A673 (cell line): ENCODE results near the gene CDC6. TPM values are rescaled to one million over a fixed set of nuclear protein-coding genes. Genes with fewer than 3 reads are reported as not detected.

Experiments used
- BruUV-seq: library from RNA; stranded (reverse); fragments of 400-500 nt; replicated peaks from 2 replicates; lab custom pipeline; 2021; lab: Mats Ljungman, UMichigan
- CTCF ChIA-PET: fragments of 300-600 bp; sonication (Branson Sonifier 250); formaldehyde crosslinking; loops from one replicate; lab custom pipeline; 2022; ENCODE audit warnings: antibody characterized with exemption; lab: Charles Lee
- POLR2A ChIA-PET: fragments of 300-600 bp; sonication (Branson Sonifier 250); formaldehyde crosslinking; loops from one replicate; lab custom pipeline; 2022; ENCODE audit warnings: antibody characterized with exemption; ENCODE audit not compliant: low non-redundant PET; lab: Charles Lee
- DNase-seq: peaks from one replicate; pipeline ENCODE4 v3.0.0-alpha.2; 2015; ENCODE audit warnings: low spot score
- H3K27ac ChIP-seq: fragments of 200-600 bp; sonication (generic); 2 replicates; pipeline ENCODE4 v1.5.1; 2016; ENCODE audit warnings: mixed run types, low read depth, mild to moderate bottlenecking, mixed read lengths, antibody characterized with exemption, low read length; ENCODE audit not compliant: poor library complexity, severe bottlenecking
- H3K27me3 ChIP-seq: fragments of 200-600 bp; sonication (generic); replicated peaks from 2 replicates; pipeline ENCODE4 v1.6.1; 2017; ENCODE audit warnings: mixed run types, low read depth, mild to moderate bottlenecking, mixed read lengths, antibody characterized with exemption, low read length; ENCODE audit not compliant: insufficient read depth, poor library complexity
- H3K36me3 ChIP-seq: fragments of 200-600 bp; sonication (generic); 2 replicates; pipeline ENCODE4 v1.6.1; 2016; ENCODE audit warnings: mixed run types, mild to moderate bottlenecking, mixed read lengths, antibody characterized with exemption, low read length; ENCODE audit not compliant: insufficient read depth, poor library complexity, severe bottlenecking
- H3K4me1 ChIP-seq: fragments of 200-600 bp; sonication (generic); 2 replicates; pipeline ENCODE4 v1.6.1; 2017; ENCODE audit warnings: mixed run types, mild to moderate bottlenecking, mixed read lengths, antibody characterized with exemption, low read length; ENCODE audit not compliant: insufficient read depth, poor library complexity, severe bottlenecking
- H3K4me3 ChIP-seq: fragments of 200-600 bp; sonication (generic); 2 replicates; pipeline ENCODE4 v1.5.1; 2016; ENCODE audit warnings: low read depth, mixed run types, mild to moderate bottlenecking, mixed read lengths, low read length; ENCODE audit not compliant: poor library complexity, severe bottlenecking
- H3K9me3 ChIP-seq: fragments of 200-600 bp; sonication (generic); 2 replicates; pipeline ENCODE4 v1.6.1; 2016; ENCODE audit warnings: mixed run types, low read depth, mild to moderate bottlenecking, mixed read lengths, antibody characterized with exemption, low read length; ENCODE audit not compliant: poor library complexity, severe bottlenecking
- EZH2 ChIP-seq: fragments of 200-600 bp; sonication (generic); IDR thresholded peaks from 2 replicates; pipeline ENCODE4 v1.6.1; 2017; ENCODE audit warnings: borderline replicate concordance, low read depth, mild to moderate bottlenecking, mixed read lengths, antibody characterized with exemption, low read length; ENCODE audit not compliant: poor library complexity, severe bottlenecking
- intact Hi-C: fragments of 100-400 bp; cut with micrococcal nuclease; formaldehyde crosslinking; loops from one replicate; pipeline ENCODE4 v1.10.0; 2022; ENCODE audit not compliant: unreplicated experiment
- total RNA-seq: library from RNA; stranded (reverse); gene quantifications from 2 replicates; pipeline ENCODE4 v1.2.3, GENCODE V29; 2021
- TF ChIP-seq, protein P1 (sequence below): fragments of 300-800, 200-600 bp; sonication (generic); conservative IDR thresholded peaks from 2 replicates; pipeline ENCODE4 v1.5.1; 2017; ENCODE audit warnings: low read depth, mild to moderate bottlenecking, antibody characterized with exemption, low read length, moderate library complexity, mixed read lengths

The CDC6 gene
- total RNA-seq, 1 experiment from 2014 or later: 85.7 TPM

DNA sequence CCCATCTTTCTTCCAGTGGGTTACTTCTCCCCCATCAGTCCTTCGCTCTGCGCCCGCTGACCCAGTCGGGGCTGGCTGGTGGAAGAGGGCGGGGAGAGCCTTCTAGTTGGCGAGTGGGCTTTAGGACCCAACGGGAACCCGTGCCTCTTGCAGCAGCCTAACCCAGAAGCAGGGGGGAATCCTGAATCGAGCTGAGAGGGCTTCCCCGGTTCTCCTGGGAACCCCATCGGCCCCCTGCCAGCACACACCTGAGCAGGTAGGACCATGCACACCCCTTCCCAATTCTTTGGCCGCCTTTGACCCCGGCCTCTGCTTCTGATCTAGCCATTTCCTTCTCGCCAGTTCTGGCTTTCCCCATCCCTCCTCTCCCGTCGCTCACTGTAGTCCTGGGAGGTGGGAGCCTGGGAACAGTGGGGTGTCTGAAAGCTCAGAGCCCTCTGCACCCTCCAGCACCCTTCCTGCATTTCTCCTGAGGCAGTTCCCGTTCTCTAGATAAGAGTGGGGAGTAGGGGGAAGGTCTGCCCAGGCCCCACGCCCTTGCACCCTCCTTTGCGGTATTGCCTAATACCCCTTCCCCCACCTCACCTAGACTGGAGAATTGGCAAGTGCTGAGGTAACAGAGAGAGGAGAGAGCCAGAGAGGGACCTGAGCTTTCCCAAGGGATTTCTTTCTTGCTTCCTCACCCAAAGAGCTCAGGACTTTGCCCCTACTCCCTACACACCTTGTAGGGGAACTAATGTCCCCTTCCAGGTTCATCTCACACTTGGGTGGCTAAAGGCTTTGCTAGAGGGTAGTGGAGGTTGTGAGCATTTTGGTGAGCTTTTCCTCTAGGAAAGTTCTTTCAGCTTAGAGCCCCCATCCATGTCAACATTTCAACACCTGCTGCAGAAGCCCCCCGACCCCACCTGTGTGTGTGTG, 21.6 kb downstream of the CDC6 start, which contains the start of gene RARA:
Gene RARA (plus strand): TSS at position 150 of the 918 bp plus-strand sequence. CDS start 22,039 bp downstream, outside the sequence.
- peak within 1 kb of the TSS; percentile 50 for H3K4me3 ChIP-seq
- ChIA-PET POLR2A (no interaction called here), CTCF (no interaction called here)
- H3K9me3 ChIP-seq: no peaks in the 10 kb centered on the region
- TF ChIP-seq, protein P1, sequence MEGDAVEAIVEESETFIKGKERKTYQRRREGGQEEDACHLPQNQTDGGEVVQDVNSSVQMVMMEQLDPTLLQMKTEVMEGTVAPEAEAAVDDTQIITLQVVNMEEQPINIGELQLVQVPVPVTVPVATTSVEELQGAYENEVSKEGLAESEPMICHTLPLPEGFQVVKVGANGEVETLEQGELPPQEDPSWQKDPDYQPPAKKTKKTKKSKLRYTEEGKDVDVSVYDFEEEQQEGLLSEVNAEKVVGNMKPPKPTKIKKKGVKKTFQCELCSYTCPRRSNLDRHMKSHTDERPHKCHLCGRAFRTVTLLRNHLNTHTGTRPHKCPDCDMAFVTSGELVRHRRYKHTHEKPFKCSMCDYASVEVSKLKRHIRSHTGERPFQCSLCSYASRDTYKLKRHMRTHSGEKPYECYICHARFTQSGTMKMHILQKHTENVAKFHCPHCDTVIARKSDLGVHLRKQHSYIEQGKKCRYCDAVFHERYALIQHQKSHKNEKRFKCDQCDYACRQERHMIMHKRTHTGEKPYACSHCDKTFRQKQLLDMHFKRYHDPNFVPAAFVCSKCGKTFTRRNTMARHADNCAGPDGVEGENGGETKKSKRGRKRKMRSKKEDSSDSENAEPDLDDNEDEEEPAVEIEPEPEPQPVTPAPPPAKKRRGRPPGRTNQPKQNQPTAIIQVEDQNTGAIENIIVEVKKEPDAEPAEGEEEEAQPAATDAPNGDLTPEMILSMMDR: no peak
- TF ChIP-seq EZH2: no peak
- peak within 1 kb of the TSS; percentile 89 for H3K27ac ChIP-seq
- no peak for DNase-seq
- intact Hi-C loops: loop anchor here (10.0 kb wide), 1 partner anchor 106 kb away; the partner anchor contains the start of gene TOP2A
- BruUV-seq: no TSS peak
- no peaks in the 10 kb centered on the region for H3K36me3 ChIP-seq
- H3K4me1 ChIP-seq: peaks cover 67% of the 10 kb centered on the region
- no peaks in the 10 kb centered on the region for H3K27me3 ChIP-seq

DNA sequence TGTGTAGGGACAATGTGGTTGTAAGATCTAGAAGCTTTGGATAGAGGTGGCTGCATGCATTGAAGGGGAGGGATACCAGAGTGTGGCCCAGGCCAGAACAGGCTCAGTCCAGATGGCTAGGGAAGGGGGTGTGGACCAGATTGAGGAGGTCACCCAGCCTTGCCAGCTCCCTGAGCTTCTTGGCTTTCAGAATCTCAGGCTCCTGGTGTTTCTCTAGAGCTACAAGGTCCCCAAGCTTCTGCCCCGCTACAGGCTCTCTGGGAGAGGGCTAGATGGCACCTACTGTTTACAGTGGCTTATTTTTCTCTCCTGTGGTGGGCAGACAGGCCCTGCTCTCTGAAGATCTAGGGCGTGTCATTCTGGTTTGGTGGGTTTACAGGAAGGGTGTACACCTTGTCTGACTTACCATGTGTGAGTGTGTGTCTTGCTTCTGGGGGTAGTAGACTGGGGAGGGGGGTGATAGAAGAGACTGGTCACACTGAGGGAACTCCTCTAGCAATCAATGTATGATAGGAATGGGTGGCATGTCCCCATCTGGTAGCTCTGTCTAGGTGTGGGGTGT, 22.4 kb downstream of the CDC6 start:
- TF ChIP-seq EZH2: no peak
- TF ChIP-seq, protein P1: no peak
- Histone ChIP-seq H3K4me1 (peaks cover 71% of the 10 kb centered on the region), H3K4me3 (peak overlapping the region; percentile 50), H3K27ac (peak overlapping the region; percentile 42), H3K27me3 (no peaks in the 10 kb centered on the region), H3K36me3 (no peaks in the 10 kb centered on the region), H3K9me3 (no peaks in the 10 kb centered on the region)
- POLR2A ChIA-PET: no interaction called here
- intact Hi-C loops: loop anchor here (10.0 kb wide), 1 partner anchor 105 kb away; the partner anchor contains the start of gene TOP2A
- BruUV-seq: no TSS peak
- CTCF ChIA-PET: no interaction called here
- DNase-seq: no peak

DNA sequence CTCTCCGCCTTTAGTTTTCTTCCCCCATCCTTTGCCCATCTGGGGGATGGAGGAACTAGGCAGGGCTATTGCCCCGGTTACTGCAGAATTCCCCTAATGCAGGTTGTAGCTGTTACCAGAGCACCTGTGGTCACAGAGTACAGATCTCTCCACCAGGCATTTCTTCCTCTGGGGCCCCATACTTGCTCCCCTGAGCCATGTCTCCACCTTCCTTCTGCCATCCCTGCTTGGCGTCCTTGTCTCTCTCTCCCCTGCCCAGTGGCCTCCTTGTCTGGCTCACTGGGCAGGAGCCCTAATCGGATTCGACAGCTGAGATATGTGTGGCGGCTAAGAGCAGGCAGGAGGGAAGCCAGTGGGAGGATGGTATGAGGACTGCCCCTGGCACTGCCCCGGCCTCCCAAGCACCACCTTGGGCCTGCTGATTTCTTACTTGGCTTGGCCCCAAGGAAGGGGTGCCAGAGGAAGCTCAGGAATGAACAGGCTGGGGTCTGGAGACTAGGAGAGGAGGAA, 23.3 kb downstream of the CDC6 start:
- no TSS peak for BruUV-seq
- H3K4me3 ChIP-seq: no peak overlapping the region
- H3K27ac ChIP-seq: peak overlapping the region; percentile 67
- CTCF ChIA-PET: no interaction called here
- H3K36me3 ChIP-seq: no peaks in the 10 kb centered on the region
- DNase-seq: no peak
- intact Hi-C loops: no loop called here
- H3K4me1 ChIP-seq: peaks cover 69% of the 10 kb centered on the region
- H3K27me3 ChIP-seq: no peaks in the 10 kb centered on the region
- POLR2A ChIA-PET: interaction anchor here (0.6 kb wide), 1 partner anchor 258 kb away, joined by 4 read pairs; no protein-coding TSS in a partner anchor
- H3K9me3 ChIP-seq: no peaks in the 10 kb centered on the region
- TF ChIP-seq, protein P1: no peak
- TF ChIP-seq EZH2: no peak
